Measurements from ENCODE around the gene ALKBH1. TPM values are rescaled to one million over a fixed set of nuclear protein-coding genes. Genes with fewer than 3 reads are reported as not detected.
A peak's percentile ranks its signal among the peaks of the same experiment; 100 is the strongest.
"Not testable (repeated sequence)": the region's sequence is repeated elsewhere in the genome, so short reads cannot be mapped to it uniquely, and the experiment has no call there.

The ALKBH1 gene
- total RNA-seq, 1 donor from 2014 or later: 9.2 TPM

DNA sequence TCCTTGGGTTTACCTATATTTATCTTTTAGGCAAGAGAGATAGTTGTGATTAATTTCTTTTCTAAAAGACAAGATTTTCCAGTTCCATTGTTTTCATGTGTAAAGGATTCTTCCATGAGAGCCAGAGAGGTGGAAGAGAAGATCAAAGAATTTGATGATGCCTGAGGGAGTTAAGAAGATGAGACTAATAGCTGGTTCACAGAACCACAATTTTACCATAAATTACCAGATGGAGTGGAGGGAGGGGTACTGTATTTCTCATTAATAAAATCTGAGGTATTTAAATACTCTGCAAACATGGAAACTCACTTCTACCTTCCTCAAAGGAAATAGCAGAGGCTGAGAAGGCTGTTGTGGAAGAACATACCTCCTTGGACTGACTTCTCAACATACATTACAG is 34.6 kb downstream of the ALKBH1 start:
- DNase-seq (ENCODE audit: low spot score): no peak

DNA sequence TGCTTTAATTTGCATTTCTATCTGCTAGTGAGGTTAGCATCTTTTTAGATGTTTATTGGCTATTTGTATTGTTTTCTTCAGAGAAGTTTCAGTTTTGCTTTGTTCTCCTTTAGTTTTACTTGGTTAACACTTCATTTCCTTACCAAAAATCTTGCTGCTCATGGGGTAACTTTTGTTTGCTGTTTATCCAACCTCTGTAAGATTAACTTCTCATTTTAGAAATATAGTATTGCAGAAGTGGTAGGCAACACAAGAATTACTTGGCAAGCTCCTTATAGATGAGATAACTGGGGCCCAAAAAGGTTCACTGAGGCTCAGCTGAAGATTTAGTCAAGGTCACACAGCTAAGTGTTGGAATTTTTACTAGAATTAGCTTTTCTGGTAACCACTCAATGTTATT is 40.5 kb downstream of the ALKBH1 start:
- DNase-seq (ENCODE audit: low spot score): no peak

DNA sequence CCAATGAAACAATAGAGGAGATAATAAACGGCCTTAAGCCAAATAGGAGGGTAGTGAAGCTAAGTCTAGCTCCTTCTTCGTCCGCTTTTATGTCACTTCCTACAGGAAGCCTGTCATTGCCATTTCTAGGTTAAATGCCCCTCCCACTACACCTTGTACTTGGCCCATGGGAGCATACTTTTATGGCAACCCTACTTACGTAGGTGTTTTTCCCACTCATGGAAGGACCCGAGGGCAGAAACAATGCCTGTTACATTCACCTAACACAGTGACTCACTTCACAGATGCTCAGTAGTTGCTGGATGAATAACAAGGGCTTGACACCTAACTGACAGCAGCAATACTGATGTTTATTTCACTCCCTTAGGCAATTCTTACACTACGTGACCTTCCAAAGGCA is 44.5 kb downstream of the ALKBH1 start:
- DNase-seq (ENCODE audit: low spot score): no peak

DNA sequence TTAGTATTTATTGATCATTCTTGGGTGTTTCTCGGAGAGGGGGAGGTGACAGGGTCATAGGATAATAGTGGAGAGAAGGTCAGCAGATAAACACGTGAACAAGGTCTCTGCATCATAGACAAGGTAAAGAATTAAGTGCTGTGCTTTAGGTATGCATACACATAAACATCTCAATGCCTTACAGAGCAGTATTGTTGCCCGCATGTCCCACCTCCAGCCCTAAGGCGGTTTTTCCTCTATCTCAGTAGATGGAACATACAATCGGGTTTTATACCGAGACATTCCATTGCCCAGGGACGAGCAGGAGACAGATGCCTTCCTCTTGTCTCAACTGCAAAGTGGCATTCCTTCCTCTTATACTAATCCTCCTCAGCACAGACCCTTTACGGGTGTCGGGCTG is 46.3 kb downstream of the ALKBH1 start:
- DNase-seq (ENCODE audit: low spot score): not testable (repeated sequence)

DNA sequence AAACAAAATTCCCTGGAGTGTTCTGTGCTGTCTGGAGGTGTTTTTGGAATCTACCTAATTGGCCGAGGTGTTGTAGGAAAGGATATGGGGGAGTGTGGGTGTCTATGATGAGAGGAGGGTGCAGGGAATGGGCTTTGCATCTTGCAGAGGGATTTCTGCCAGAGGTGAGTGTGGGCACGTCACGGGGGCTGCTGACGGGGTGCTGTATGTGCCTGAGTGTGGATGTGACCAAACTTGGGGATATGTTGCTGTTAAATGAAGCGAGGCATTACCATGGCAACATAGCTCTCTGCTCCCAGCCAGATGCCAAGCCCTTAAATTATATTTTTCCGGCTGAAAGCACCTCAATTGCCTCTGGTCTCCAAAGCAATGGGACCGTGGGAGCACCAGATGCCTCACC is 47.1 kb downstream of the ALKBH1 start:
- no peak for DNase-seq (ENCODE audit: low spot score)

DNA sequence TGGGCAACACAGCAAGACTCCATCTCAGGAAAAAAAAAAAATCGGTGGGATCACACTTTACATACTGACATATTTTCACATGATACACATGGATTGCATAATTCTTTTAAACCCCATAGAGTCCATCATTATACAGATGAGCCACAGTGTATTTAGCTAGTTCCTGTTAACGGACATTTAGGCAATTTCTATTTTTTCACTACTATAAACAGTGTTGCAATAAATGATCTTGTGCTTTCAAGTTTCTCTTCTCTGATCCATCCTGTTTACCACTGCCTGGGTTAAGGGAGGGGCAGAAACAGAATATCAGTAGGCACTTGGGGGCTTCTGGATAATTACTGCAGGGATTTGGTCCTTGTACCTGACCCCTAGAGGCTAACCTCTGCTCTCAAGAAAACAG is 48.0 kb downstream of the ALKBH1 start:
- DNase-seq (ENCODE audit: low spot score): no peak

DNA sequence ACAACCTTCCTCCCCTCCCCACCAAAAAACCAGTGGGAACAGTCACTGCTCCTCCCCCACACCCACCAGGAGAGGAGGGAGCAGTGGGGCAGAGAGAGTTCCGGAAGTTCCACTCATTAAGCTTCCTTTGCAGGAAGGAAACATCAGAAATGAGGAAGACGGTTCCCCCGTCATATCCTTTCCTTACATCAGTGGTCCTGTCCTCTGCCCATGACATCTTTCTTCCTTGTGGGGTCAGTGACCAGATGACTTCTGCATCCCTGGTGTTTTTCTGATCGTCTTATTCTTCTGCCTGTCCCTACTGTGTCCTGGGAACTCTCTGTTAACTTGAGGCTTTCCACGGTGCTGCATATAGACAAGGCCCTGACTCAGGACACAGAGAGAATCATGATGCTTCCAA is 50.5 kb downstream of the ALKBH1 start:
- no peak for DNase-seq (ENCODE audit: low spot score)

DNA sequence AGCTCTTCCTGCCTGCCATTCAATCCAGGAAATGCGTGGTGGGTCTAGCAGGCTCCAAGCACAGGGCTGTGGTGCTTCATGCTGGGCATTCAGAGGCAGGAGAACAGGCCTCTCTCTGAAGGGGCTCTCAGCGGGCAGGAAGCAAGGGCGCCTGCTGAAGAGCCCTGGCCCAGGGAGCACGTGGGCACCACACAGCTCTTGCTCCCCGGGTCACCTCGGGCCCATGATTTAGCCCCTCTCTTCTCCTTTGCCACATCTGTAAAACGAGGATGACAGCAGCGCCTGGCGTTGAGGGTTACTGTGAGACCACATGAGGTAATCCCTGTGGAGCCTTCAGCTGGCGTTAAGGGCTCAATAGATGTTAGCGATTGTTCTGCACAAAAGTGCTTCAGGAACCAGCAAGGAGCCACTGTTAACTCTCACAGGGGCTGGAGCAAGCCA is 53.8 kb downstream of the ALKBH1 start:
- DNase-seq (ENCODE audit: low spot score): no peak

DNA sequence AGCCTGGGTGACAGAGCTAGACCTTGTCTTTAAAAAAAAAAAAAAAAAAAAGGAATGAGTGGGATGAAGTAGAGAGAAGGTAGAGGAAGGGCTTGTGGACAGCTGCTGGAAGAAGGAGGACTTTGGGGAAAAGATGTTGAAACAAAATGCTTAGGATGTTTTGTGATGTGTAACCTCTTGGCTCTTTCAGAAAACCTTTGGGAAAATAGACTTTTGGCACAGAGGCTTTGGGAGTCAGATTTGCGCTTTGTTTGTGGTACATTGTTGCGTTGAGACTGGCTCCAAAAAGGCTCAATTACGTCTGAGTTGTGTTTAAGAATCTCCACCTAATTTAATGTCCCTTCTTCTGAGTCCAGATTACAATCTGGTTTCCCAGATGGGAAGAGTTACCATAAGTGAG is 58.5 kb downstream of the ALKBH1 start:
- DNase-seq (ENCODE audit: low spot score): no peak

DNA sequence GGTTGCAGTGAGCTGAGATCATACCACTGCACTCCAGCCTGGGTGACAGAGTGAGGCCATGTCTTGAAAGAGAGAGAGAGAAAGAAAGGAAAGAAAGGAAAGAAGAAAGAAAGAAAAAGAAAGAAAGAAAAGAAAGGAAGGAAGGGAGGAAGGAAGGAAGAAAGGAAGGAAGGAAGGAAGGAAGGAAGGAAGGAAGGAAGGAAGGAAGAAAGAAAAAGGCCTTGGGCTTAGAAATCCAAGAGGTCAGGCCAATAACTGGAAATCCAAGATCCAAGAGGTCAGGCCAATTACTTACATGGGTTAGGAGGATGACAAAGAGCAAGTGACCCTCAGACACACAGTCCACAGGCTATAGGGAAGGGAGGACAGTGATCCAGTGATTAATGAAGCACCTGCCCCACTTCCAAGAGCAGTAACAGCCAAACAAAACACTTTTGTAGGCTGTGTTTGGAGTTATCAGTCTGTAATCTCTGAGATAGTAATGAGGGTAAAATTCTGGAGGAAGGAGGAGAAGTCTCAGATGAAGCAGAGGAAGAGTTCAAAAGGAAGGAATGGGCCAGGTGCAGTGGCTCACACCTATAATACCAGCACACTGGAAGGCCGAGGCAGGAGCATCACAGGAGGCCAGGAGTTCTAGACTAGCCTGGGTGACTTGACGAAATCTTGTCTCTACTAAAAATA is 59.2 kb downstream of the ALKBH1 start:
- DNase-seq (ENCODE audit: low spot score): no peak

DNA sequence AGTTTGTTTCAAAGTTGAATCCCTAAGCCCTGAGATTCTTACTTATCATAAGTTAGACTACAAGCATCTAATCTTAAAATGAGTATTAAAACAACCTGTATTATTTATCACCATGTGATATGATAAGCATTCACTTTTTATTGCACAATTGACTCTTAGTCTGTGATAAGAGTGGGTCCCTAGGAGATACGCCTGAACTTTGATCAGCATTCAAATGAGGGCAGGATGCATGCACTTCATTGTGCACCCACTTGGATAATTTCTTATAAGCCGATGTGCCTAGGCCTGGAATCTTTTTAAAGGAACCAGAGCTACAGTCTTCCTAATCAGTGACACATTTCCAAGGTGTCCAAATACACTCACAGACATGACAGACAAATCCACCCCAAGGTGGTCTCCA is 60.0 kb downstream of the ALKBH1 start:
- no peak for DNase-seq (ENCODE audit: low spot score)

DNA sequence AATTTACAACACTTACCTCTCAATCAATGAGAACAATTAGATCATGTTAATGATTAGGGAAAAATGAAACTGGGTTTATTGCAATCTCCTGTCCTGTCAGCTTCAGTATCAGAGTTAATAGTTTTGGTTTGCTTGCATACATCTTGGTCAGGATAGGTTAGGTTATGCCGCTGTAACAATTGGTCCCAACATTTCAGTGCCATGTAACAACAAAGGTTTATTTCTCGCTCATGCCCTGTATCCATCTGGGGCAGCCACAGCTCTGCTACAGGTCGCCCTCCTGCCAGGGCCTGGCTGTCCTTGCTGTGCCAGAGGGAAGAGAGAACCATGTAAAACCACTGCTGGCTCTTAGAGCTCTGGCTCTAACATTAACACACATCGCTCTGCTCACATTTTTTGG is 60.9 kb downstream of the ALKBH1 start:
- DNase-seq (ENCODE audit: low spot score): no peak

DNA sequence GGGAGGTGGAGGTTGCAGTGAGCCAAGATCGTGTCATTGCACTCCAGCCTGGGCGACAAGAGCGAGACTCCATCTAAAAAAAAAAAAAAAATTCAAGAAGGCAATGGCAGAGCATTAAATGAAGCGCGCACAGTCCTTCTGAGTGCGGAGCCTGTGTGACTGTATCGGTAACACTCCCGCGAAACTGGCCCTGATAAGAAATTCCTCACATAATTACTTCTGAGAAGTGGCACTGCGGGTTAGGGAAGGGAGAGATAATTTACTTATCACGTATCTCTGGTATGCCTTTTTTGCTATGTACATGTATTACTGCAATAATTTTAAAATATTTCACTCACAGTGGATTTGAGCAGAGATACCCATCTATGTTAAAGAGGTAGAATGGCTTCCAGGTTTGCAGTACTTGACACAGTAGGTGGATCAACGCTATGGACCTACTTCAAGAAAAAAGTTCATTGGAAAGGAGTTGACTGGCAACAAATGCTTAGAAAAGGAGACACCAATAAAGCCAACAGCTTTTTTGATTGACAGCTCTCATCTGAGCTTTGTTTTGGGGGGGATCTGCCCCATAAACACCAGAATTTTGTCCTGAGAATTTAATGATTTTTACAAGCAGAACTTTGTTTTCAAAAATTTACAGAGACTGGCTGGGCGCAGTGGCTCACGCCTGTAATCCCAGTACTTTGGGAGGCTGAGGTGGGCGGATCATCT is 62.1 kb downstream of the ALKBH1 start:
- no peak for DNase-seq (ENCODE audit: low spot score)

DNA sequence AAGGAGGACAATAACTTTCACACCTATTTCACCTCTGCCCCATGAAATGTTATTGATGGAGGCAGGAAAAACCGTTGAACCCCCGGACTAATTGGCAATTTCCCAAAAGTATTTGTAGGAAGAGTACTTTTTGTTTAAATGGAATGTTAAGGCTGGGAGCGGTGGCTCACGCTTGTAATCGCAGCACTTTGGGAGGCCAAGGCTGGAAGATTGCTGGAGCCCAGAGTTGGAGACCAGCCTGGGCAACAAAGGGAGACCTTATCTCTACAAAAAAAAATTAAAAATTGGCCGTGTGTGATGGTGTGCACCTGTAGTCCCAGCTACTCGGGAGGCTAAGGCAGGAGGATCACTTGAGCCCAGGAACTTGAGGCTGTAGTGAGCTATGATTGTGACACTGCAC is 65.4 kb downstream of the ALKBH1 start:
- no peak for DNase-seq (ENCODE audit: low spot score)

DNA sequence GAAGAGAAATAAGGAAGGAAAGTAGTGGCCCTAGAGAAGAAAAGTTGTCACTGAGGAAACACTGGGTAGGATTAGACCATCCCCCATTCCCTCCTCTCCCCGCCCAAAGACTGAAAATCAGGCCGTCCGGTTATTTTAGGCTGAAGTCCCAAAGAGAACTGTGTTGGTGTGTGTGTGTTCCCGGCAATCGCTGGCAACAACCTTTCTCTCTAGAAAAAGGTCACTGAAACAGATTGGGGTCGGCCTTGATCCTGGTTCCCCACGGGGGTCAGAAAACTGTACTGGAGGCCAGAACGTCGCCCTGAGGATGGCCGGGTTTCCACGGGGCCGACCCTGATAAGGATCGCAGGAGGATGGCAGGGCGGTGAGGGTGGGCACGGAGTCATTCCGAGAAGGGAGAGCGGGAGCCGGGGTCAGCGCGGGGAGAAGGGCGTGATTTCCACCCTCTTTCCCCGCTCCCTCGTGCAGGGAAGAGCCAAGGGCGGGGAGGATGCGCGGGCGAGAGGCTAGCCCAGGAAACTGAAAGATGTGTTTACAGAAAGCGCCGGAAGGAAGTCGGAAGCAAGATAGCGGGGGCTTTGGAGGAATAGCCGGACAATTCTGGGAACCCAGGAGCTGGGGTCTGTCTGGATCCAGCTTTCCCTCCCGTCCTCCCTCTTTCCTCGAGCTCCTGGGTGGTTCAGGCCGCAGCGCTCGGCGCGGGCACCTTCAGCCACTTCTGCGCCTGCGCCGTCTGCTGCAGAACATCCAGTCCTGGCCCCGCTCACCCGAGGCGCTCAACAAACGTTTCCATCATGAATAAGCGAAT is 66.1 kb downstream of the ALKBH1 start:
- DNase-seq (ENCODE audit: low spot score): peak; percentile 94

DNA sequence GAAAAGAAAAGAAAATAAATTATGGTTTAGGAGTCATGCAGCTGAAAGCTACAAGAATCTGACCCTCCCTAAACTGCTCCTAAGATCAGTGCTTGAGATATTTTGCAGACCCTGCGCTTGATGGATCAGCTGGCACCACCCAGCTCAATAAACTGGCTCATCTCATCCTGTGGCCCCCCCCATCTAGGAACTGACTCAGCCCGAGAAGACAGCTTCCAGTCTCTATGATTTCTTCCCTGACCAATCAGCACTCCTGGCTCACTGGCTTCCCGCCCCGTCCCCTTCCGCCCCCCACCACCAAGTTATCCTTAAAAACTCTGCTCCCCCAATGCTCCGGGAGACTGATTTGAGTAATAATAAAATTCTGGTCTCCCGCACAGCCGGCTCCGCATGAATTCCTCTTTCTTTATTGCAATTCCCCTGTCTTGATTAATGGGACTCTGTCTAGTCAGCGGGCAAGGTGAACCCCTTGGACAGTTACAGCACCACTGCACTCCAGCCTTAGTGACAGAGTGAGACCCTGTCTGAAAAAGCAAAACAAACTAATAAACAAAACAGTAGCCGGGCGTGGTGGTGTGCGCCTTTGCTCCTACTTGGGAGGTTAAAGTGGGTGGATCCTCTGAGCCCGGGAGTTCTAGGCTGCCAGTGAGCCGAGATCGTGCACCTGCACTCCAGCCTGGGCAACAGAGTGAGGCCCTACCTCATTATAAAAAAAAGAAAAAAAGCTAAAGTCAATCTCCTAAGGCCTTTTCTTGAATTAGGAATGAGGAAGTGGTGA is 66.9 kb downstream of the ALKBH1 start:
- no peak for DNase-seq (ENCODE audit: low spot score)

DNA sequence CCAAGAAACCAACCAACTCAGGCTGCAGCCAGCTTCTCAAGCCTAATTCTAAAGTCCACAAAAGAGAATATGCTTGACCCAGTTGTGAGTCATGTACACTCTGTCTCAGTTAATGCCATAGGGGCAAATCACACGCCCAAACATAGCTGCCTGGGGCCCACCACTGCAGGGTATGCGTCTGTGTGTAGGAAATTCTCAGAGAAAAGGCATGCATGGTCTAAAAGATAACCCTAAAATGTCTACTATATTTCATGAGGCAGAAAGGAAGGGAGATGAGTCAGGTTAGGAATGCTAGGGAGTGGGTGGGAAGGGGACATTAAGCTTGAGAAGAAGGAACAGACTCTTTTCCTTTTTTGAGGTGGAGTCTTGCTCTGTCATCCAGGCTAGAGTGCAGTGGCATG is 69.1 kb downstream of the ALKBH1 start:
- no peak for DNase-seq (ENCODE audit: low spot score)

DNA sequence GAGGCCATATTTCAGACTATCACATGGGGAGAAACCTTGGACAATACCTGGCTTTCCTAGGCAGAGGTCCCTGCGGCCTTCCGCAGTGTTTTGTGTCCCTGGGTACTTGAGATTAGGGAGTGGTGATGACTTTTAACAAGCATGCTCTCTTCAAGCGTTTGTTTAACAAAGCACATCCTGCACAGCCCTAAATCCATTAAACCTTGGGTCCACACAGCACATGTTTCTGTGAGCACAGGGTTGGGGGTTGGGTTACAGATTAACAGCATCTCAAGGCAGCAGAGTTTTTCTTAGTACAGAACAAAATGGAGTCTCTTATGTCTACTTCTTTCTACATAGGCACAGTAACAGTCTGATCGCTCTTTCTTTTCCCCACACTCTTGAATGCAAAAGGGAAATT is 72.0 kb downstream of the ALKBH1 start:
- not testable (repeated sequence) for DNase-seq (ENCODE audit: low spot score)

DNA sequence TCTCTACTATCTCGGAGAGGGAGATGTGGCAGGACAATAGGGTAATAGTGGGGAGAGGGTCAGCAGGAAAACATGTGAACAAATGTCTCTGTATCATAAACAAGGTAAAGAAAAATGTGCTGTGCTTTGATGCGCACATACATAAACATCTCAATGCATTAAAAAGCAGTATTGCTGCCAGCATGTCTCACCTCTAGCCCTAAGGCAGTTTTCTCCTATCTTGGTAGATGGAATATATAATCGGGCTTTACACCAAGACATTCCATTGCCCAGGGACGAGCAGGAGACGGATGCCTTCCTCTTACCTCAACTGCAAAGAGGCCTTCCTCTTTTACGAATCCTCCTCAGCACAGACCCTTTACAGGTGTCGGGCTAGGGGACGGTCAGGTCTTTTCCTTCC is 72.4 kb downstream of the ALKBH1 start:
- not testable (repeated sequence) for DNase-seq (ENCODE audit: low spot score)

DNA sequence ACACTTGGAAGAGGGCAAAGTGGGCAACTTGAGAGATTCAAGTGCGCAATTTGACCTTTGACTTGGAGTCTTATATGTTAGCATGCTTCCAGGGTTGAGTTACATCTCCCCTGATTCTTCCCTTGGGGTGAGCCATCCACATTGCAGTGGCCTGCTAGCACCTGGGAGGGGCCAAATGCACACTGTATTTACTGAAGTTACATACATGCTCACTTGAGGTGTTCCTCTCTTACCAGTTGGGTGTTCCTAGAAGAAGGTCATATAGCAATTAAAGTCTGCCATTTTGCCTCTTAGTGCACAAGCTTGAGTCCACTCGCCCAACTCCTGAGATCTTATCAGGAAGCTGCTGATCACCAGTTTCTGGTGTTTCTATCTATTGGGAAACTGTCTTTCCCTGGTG is 77.7 kb downstream of the ALKBH1 start:
- no peak for DNase-seq (ENCODE audit: low spot score)

DNA sequence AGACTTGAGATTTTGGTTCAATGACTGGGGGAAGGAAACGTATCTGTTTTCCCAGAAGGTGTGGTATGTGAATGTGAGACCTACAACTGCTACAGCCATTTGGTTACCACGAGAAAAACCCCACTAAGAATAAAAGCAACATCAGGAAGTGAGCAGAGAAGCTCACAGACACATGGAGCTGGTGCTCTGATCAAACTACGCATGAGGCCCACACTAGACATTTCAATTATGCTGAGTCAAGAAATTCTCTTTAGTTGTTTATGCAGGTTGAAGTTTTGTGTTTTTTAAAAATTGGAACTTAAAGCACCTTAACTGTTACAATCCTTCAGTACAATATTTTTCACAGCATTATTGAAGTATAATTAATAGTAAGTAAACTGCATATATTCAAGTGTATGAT is 82.5 kb downstream of the ALKBH1 start:
- no peak for DNase-seq (ENCODE audit: low spot score)

DNA sequence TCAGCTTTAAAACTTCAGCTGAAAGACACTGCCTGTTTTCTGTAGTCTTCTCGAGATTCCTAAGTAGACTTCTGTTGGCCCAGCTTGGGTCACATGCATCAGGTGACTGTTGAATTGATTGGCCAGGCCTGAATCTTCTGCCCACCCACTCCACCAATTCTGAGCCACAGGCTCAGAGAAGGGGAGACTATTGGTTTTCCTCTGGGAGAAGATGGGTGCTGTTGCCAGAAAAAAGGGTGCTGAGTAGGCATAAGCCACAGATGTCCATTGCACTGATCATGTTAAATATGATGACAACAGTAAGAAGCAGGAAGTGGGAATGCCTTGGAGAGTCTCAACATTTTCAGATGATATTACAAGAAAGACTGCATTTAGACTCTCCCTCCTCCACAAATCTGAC is 84.6 kb downstream of the ALKBH1 start:
- DNase-seq (ENCODE audit: low spot score): no peak

Data from mesenteric fat pad (tissue), 1 donor.